HG03575 (cell line): Measurements from ENCODE around the gene MEF2C.

Experiments
- ATAC-seq: cut with Tn5 transposase; IDR thresholded peaks from one replicate; pipeline ENCODE4 v1.9.1; 2021; ENCODE audit not compliant: unreplicated experiment, insufficient number of reproducible peaks, low FRiP score; ENCODE audit errors: extremely low read depth

Gene MEF2C

GRCh38 chr5:88675168-88675707 lies 207.7 kb downstream of the MEF2C start:
- peak; percentile 14 for ATAC-seq

GRCh38 chr5:88674356-88675167 lies 208.4 kb downstream of the MEF2C start:
- peak; percentile 50 for ATAC-seq

DNA sequence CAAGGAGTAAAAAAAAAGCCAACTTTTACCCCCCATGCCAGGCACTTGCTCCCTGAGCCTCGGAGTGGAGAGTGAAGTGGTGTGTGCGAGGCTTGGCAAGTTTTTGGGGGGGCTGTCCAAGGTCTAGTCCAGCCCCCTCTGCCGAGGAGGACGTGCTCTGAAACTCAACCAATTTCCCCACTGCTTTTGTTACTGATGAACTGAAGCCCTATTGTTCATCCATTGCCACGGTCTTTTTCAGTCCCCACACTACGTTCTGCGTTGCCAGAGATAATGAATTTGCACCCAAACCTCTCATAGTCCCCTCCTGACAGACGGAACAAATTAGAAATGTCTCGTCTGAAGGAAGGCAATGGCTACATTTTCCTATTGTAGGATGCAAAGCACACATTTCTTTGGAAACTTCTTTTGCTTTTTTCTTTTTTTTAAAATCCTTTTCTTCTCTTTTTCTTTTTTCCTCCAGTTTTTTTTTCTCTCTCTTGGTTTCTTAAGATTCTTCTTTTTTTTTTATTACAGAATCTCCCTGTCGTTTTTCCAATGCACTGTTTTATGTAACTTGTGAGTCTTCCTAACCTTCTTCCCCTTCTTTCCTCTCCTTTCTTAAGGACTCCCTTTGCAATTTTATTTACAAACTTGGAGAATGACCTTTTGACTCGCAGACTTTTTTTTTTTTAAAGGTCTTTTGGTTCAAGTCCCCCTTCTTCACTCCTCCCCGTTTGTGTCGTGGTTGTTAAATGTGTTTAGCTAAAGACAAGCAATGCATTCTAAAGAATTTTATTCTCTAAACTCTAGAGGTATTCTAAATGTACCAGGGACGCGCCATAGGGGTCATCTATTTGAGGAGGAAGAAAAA lies 209.5 kb downstream of the MEF2C start:
- ATAC-seq = no peak

GRCh38 chr5:88672644-88673252 lies 210.2 kb downstream of the MEF2C start:
- no peak for ATAC-seq

- ATAC-seq = no peak
These were observed 211.2 kb downstream of the MEF2C start for GRCh38 chr5:88671505-88672499.

DNA sequence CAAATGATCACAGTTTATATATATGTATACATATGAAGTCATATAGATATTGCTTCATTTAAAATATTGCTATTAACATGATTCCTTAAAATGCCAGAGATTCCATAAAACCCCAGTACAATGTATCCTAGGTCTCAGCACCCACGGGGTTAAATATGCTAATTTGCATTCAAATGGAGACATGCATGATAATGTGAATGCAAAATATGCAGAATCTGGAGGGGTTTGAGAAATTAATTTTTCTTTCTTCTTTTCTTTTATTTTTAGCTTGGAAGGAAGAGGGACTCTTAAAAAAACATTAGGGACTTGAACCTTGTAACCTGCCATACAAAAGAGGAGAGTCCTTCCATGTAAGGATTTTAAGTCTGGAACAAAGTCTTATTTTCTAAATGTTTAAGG lies 211.9 kb downstream of the MEF2C start:
- no peak for ATAC-seq

- ATAC-seq = no peak
These were observed 212.5 kb downstream of the MEF2C start for GRCh38 chr5:88670461-88670860.

GRCh38 chr5:88669371-88670050 lies 213.5 kb downstream of the MEF2C start:
- no peak for ATAC-seq

DNA sequence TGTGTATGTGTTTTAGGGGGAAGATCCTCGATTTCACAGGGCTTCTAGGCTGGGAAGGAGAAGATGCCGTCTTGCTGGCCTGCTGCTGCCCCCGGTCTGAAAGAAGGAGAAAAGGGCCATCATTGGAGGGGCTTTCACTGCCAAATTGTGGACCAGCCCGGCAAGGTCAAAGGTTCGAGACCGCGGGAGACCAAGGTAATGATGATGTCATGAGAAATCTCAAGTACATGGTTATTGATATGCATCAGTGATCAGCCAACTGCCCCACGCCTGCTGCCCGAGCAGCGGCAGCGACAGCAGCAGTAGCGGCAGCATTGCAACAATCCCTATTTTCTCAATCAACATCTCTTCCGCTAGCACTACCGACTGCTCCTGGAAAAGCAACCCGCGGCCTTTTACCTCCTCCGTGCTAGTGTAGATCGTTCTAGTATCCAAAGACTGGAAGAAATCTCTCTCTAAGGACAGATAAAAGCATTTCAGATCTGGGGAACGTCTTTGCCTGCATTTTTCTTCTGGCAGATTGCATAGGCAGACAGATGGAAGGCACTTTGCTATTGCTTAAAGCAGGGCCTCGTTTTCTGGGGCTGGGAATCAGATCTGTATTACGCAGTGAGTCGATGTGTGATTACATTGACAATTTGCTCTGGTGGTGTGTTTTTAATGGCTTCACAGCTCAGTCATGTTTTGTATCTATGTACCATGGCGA lies 215.3 kb downstream of the MEF2C start:
- no peak for ATAC-seq
